ENCODE data around the gene DCST2.

DNA sequence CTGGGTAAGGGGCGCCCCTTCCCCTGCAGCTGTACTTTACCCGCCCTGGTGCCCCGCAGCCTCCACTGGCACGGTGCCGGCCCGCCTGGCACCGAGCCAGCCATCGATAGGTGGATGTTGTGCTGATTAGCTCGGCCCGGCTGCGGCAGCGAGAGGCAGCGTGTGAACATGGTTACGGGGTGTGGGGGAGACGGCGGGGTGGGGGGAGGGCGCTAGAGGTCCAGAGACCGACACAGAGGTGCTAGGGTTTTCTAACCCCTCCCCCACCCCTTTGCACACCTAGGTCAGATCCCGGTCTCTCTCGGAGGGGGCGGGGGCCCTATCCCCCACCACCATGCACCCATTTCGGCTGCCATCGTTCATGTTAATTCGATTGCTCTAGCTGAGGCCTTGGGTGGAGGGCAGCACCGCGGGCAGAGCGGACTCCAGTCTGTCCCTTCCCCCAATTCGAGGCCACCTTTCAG is 36.6 kb upstream of the DCST2 start:
- no peak for TF ChIP-seq FOXP2 (optimal IDR thresholded peaks at IDR 0.05; ENCODE audit: borderline replicate concordance, extremely low read depth, extremely low read length, insufficient read depth)
- no peak for TF ChIP-seq POLR2AphosphoS5 (IDR thresholded peaks at IDR 0.05; ENCODE audit: low read depth, low read length)
- TF ChIP-seq TAF1 (IDR thresholded peaks at IDR 0.05; ENCODE audit: borderline replicate concordance, insufficient read depth, low read length), result no peak
- TF ChIP-seq, protein P1, sequence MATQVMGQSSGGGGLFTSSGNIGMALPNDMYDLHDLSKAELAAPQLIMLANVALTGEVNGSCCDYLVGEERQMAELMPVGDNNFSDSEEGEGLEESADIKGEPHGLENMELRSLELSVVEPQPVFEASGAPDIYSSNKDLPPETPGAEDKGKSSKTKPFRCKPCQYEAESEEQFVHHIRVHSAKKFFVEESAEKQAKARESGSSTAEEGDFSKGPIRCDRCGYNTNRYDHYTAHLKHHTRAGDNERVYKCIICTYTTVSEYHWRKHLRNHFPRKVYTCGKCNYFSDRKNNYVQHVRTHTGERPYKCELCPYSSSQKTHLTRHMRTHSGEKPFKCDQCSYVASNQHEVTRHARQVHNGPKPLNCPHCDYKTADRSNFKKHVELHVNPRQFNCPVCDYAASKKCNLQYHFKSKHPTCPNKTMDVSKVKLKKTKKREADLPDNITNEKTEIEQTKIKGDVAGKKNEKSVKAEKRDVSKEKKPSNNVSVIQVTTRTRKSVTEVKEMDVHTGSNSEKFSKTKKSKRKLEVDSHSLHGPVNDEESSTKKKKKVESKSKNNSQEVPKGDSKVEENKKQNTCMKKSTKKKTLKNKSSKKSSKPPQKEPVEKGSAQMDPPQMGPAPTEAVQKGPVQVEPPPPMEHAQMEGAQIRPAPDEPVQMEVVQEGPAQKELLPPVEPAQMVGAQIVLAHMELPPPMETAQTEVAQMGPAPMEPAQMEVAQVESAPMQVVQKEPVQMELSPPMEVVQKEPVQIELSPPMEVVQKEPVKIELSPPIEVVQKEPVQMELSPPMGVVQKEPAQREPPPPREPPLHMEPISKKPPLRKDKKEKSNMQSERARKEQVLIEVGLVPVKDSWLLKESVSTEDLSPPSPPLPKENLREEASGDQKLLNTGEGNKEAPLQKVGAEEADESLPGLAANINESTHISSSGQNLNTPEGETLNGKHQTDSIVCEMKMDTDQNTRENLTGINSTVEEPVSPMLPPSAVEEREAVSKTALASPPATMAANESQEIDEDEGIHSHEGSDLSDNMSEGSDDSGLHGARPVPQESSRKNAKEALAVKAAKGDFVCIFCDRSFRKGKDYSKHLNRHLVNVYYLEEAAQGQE (IDR thresholded peaks at IDR 0.05; ENCODE audit: insufficient read depth in 1 of 2, low read depth in 2 of 2, low read length in 2 of 2), result no peak

All from PFSK-1 (cell line).